Tibial nerve (tissue), 4 donors: ENCODE data around the gene MAP4K1. TPM values are rescaled to one million over a fixed set of nuclear protein-coding genes. Genes with fewer than 3 reads are reported as not detected.

Experiments used
- DNase-seq, 2 donors: peaks; one replicate each; pipeline ENCODE4 v3.0.0-alpha.2; 2019; ENCODE audit warnings: low spot score in 2 of 2
- H3K27ac ChIP-seq, 4 donors: fragments of 200-600 bp; sonication (generic) in 3 of 4; one replicate each; pipeline ENCODE4 v1.5.1; 2017 to 2019; ENCODE audit warnings: mild to moderate bottlenecking in 1 of 4
- H3K27me3 ChIP-seq, 2 donors: fragments of 200-600 bp; sonication (generic) in 1 of 2; one replicate each; pipeline versions ENCODE4 v1.5.1 to v1.6.0; 2017 to 2019
- H3K36me3 ChIP-seq, 3 donors: fragments of 200-600 bp; sonication (generic); one replicate each; pipeline ENCODE4 v1.5.1; 2018 to 2019
- H3K4me1 ChIP-seq, 4 donors: fragments of 200-600 bp; sonication (generic) in 3 of 4; one replicate each; pipeline ENCODE4 v1.5.1; 2017 to 2019
- H3K4me3 ChIP-seq, 4 donors: fragments of 200-600 bp; sonication (generic) in 3 of 4; one replicate each; pipeline ENCODE4 v1.5.1; 2017 to 2019; ENCODE audit warnings: mild to moderate bottlenecking in 1 of 4, moderate library complexity in 1 of 4
- H3K9me3 ChIP-seq, 4 donors: fragments of 200-600 bp; sonication (generic) in 3 of 4; one replicate each; pipeline ENCODE4 v1.5.1; 2017 to 2019
- CTCF ChIP-seq, 5 experiments: fragments of 200-600 bp in 3 of 5; fragments of 450-650 bp in 2 of 5; sonication (generic) in 3 of 5; IDR thresholded peaks; one replicate each; pipeline ENCODE4 v1.5.1; 2016 to 2019; ENCODE audit warnings: antibody characterized with exemption in 5 of 5, mild to moderate bottlenecking in 3 of 5, moderate library complexity in 2 of 5
- EP300 ChIP-seq, 2 donors: sonication (generic); formaldehyde crosslinking; IDR thresholded peaks; one replicate each; pipeline ENCODE4 v1.6.1; 2017; ENCODE audit warnings: antibody characterized with exemption in 2 of 2, mild to moderate bottlenecking in 1 of 2
- POLR2A ChIP-seq, 2 donors: fragments of 450-650 bp; IDR thresholded peaks; one replicate each; pipeline ENCODE4 v1.6.1; 2017; ENCODE audit warnings: antibody characterized with exemption in 2 of 2, mild to moderate bottlenecking in 2 of 2, moderate library complexity in 2 of 2
- WGBS, 2 donors: methylation state at CpG; one replicate each; pipeline ENCODE4 v1.1.5; 2018; 5-methylcytosine and 5-hydroxymethylcytosine counted together
- total RNA-seq, 4 donors: library from RNA; depleted of rRNA; stranded (reverse); fragments of >200 nt; gene quantifications; one replicate each; pipeline ENCODE4 v1.1.0, GENCODE V29; 2016

The MAP4K1 gene
- total RNA-seq, 4 donors from 2014 or later = 2.5 to 10.0 (median 8.8) TPM

- peaks cover 0 to 100% (median 89%) of the 10 kb centered on the region in 4 donors for H3K4me1 ChIP-seq
These were observed 46.9 kb upstream of the MAP4K1 start for GRCh38 chr19:38664503-38665211.

GRCh38 chr19:38663957-38664502, 46.3 kb upstream of the MAP4K1 start:
- Histone ChIP-seq H3K27ac (peak overlapping the region; percentile 81 to 93 (median 87)), H3K27me3 (no peaks in the 10 kb centered on the region), H3K4me1 (peaks cover 2 to 100% (median 89%) of the 10 kb centered on the region in 4 donors), H3K36me3 (no peaks in the 10 kb centered on the region), H3K4me3 (peak overlapping the region in 1 of 4 donors; percentile 3), H3K9me3 (no peaks in the 10 kb centered on the region)
- no peak for TF ChIP-seq POLR2A (IDR thresholded peaks at IDR 0.05)
- peak; percentile 51 to 82 for TF ChIP-seq EP300 (IDR thresholded peaks at IDR 0.05)
- no peak for TF ChIP-seq CTCF (IDR thresholded peaks at IDR 0.05)
- peak in 1 of 2 donors; percentile 45 for DNase-seq
- 48% methylated on average over 18 to 19 of the region's 19 CpGs for WGBS, 2 donors

More at GRCh38 chr19:38664503-38665211, 46.9 kb upstream of the MAP4K1 start:
- 45 to 47% methylated on average over 7 of the region's 7 CpGs for WGBS, 2 donors
- TF ChIP-seq POLR2A (IDR thresholded peaks at IDR 0.05) = no peak
- TF ChIP-seq CTCF (IDR thresholded peaks at IDR 0.05) = no peak
- no peak for TF ChIP-seq EP300 (IDR thresholded peaks at IDR 0.05)
- no peaks in the 10 kb centered on the region for H3K27me3 ChIP-seq
- H3K4me3 ChIP-seq = no peak overlapping the region
- H3K27ac ChIP-seq = peak overlapping the region; percentile 81 to 93 (median 87)
- H3K9me3 ChIP-seq = no peaks in the 10 kb centered on the region
- no peak for DNase-seq
- no peaks in the 10 kb centered on the region for H3K36me3 ChIP-seq

- no peaks in the 10 kb centered on the region for H3K9me3 ChIP-seq
- peak overlapping the region in 1 of 4 donors; percentile 3 for H3K4me3 ChIP-seq
- no peak for DNase-seq
- peak overlapping the region; percentile 81 to 93 (median 87) for H3K27ac ChIP-seq
- H3K4me1 ChIP-seq = peaks cover 3 to 100% (median 89%) of the 10 kb centered on the region in 4 donors
- TF ChIP-seq EP300 (IDR thresholded peaks at IDR 0.05) (no peak), POLR2A (IDR thresholded peaks at IDR 0.05) (no peak), CTCF (IDR thresholded peaks at IDR 0.05) (no peak)
- no peaks in the 10 kb centered on the region for H3K36me3 ChIP-seq
- H3K27me3 ChIP-seq = no peaks in the 10 kb centered on the region
- 72 to 75% methylated on average over 22 of the region's 22 CpGs for WGBS, 2 donors
These were observed 45.5 kb upstream of the MAP4K1 start for GRCh38 chr19:38663156-38663651.

- WGBS, 2 donors = 57 to 60% methylated on average over 7 of the region's 7 CpGs
- Histone ChIP-seq H3K27me3 (no peaks in the 10 kb centered on the region), H3K4me3 (no peak overlapping the region), H3K36me3 (no peaks in the 10 kb centered on the region), H3K27ac (peak overlapping the region; percentile 81 to 93 (median 87)), H3K4me1 (peaks cover 4 to 100% (median 88%) of the 10 kb centered on the region in 4 donors), H3K9me3 (no peaks in the 10 kb centered on the region)
- TF ChIP-seq POLR2A (IDR thresholded peaks at IDR 0.05) (peak in 1 of 2 donors; percentile 2), EP300 (IDR thresholded peaks at IDR 0.05) (no peak), CTCF (IDR thresholded peaks at IDR 0.05) (no peak)
- no peak for DNase-seq
These were observed 44.9 kb upstream of the MAP4K1 start for GRCh38 chr19:38662537-38663155.
